WTC11 (cell line): ENCODE results near the gene TMEM43. TPM values are rescaled to one million over a fixed set of nuclear protein-coding genes. Genes with fewer than 3 reads are reported as not detected.

Source experiments
- ATAC-seq: fragments of 200-7000 bp; cut with Tn5 transposase; 2 replicates; pipeline ENCODE4 v1.10.0; 2021; ENCODE audit warnings: mild to moderate bottlenecking, moderate library complexity
- CTCF ChIA-PET: fragments of 300-600 bp; sonication (Branson Sonifier 250); formaldehyde crosslinking; loops from one replicate; lab custom pipeline; 2021; ENCODE audit warnings: antibody characterized with exemption; lab: Charles Lee
- POLR2A ChIA-PET: fragments of 350-600 bp; sonication (Branson Sonifier 250); formaldehyde crosslinking; loops from one replicate; lab custom pipeline; 2021; ENCODE audit warnings: antibody characterized with exemption; lab: Charles Lee
- DNase-seq: peaks from one replicate; pipeline ENCODE4 v3.0.0; 2021; ENCODE audit warnings: low spot score
- H3K27ac Mint-ChIP-seq: 2 replicates; pipeline ENCODE4 v1.8.0; 2021; ENCODE audit warnings: mixed read lengths
- H3K27me3 Mint-ChIP-seq: 2 replicates; pipeline ENCODE4 v1.8.0; 2021; ENCODE audit warnings: low read depth, mild to moderate bottlenecking, moderate library complexity, mixed read lengths
- H3K36me3 Mint-ChIP-seq: 2 replicates; pipeline ENCODE4 v1.8.0; 2021; ENCODE audit warnings: mixed read lengths
- H3K4me1 Mint-ChIP-seq: 2 replicates; pipeline ENCODE4 v1.8.0; 2022; ENCODE audit warnings: mixed read lengths
- H3K4me3 Mint-ChIP-seq: 2 replicates; pipeline ENCODE4 v1.8.0; 2021; ENCODE audit warnings: mild to moderate bottlenecking, moderate library complexity, mixed read lengths
- H3K9me3 Mint-ChIP-seq: 2 replicates; pipeline ENCODE4 v1.8.0; 2021; ENCODE audit warnings: mixed read lengths
- ATF1 ChIP-seq: sonication (generic); formaldehyde crosslinking; IDR thresholded peaks from 2 replicates; pipeline ENCODE4 v1.8.1; 2023; ENCODE audit warnings: mild to moderate bottlenecking, moderate library complexity, missing genetic modification reagents
- CREB1 ChIP-seq: sonication (generic); formaldehyde crosslinking; IDR thresholded peaks from 2 replicates; pipeline ENCODE4 v1.8.0; 2023; ENCODE audit warnings: mild to moderate bottlenecking, missing genetic modification reagents
- ELF4 ChIP-seq: sonication (generic); formaldehyde crosslinking; IDR thresholded peaks from 2 replicates; pipeline ENCODE4 v1.8.1; 2022; ENCODE audit warnings: low read depth, mild to moderate bottlenecking, moderate library complexity, missing genetic modification reagents
- GRHL2 ChIP-seq: fragments of 250-450 bp; sonication (Bioruptor Pico); IDR thresholded peaks from 2 replicates; pipeline ENCODE4 v1.8.0; 2022; ENCODE audit warnings: mild to moderate bottlenecking, moderate library complexity; ENCODE audit not compliant: insufficient replicate concordance, severe bottlenecking
- HMGA2 ChIP-seq: fragments of 250-450 bp; sonication (Bioruptor Pico); IDR thresholded peaks from 2 replicates; pipeline ENCODE4 v1.4.0; 2021; ENCODE audit warnings: mild to moderate bottlenecking, moderate library complexity
- JAZF1 ChIP-seq: fragments of 250-450 bp; sonication (Bioruptor Pico); IDR thresholded peaks from 2 replicates; pipeline ENCODE4 v1.9.0; 2021; ENCODE audit warnings: moderate library complexity, mild to moderate bottlenecking, inconsistent platforms
- MXD4 ChIP-seq: fragments of 250-450 bp; sonication (Bioruptor Pico); IDR thresholded peaks from 2 replicates; pipeline ENCODE4 v1.8.0; 2021; ENCODE audit warnings: mild to moderate bottlenecking, moderate library complexity, borderline replicate concordance
- MYBL2 ChIP-seq: sonication (generic); formaldehyde crosslinking; IDR thresholded peaks from 2 replicates; pipeline ENCODE4 v1.8.1; 2023; ENCODE audit warnings: mild to moderate bottlenecking, moderate library complexity, missing genetic modification reagents
- NFE2L1 ChIP-seq: sonication (generic); formaldehyde crosslinking; IDR thresholded peaks from 2 replicates; pipeline ENCODE4 v1.8.1; 2023; ENCODE audit warnings: missing genetic modification reagents
- NFYB ChIP-seq: sonication (generic); formaldehyde crosslinking; conservative IDR thresholded peaks from 2 replicates; pipeline ENCODE4 v1.8.0; 2022; ENCODE audit warnings: low read depth, missing genetic modification reagents
- PRRX2 ChIP-seq: fragments of 250-450 bp; sonication (Bioruptor Pico); IDR thresholded peaks from 2 replicates; pipeline ENCODE4 v1.8.0; 2021; ENCODE audit warnings: mild to moderate bottlenecking
- RELA ChIP-seq: sonication (generic); formaldehyde crosslinking; IDR thresholded peaks from 2 replicates; pipeline ENCODE4 v1.8.1; 2022; ENCODE audit warnings: missing genetic modification reagents, mild to moderate bottlenecking, borderline replicate concordance
- RORB ChIP-seq: fragments of 250-450 bp; sonication (Bioruptor Pico); IDR thresholded peaks from 2 replicates; pipeline ENCODE4 v1.9.0; 2021; ENCODE audit warnings: mild to moderate bottlenecking
- SOX15 ChIP-seq: fragments of 250-450 bp; sonication (Bioruptor Pico); IDR thresholded peaks from 2 replicates; pipeline ENCODE4 v1.9.0; 2021; ENCODE audit warnings: mild to moderate bottlenecking
- SP1 ChIP-seq: sonication (generic); formaldehyde crosslinking; conservative IDR thresholded peaks from 2 replicates; pipeline ENCODE4 v1.8.1; 2022; ENCODE audit warnings: missing genetic modification reagents
- TCF7 ChIP-seq: sonication (generic); formaldehyde crosslinking; IDR thresholded peaks from 2 replicates; pipeline ENCODE4 v1.8.0; 2022; ENCODE audit warnings: mild to moderate bottlenecking, low read depth, missing genetic modification reagents, moderate library complexity
- TEAD1 ChIP-seq: sonication (generic); formaldehyde crosslinking; IDR thresholded peaks from 2 replicates; pipeline ENCODE4 v1.8.0; 2022; ENCODE audit warnings: mild to moderate bottlenecking, missing genetic modification reagents
- TP53 ChIP-seq: sonication (generic); formaldehyde crosslinking; IDR thresholded peaks from 2 replicates; pipeline ENCODE4 v1.8.1; 2023; ENCODE audit warnings: mild to moderate bottlenecking, missing genetic modification reagents
- ZNF121 ChIP-seq: sonication (generic); formaldehyde crosslinking; IDR thresholded peaks from 2 replicates; pipeline ENCODE4 v1.8.0; 2023; ENCODE audit warnings: missing genetic modification reagents
- ZNF138 ChIP-seq: sonication (generic); formaldehyde crosslinking; conservative IDR thresholded peaks from 2 replicates; pipeline ENCODE4 v1.8.1; 2022; ENCODE audit warnings: mild to moderate bottlenecking, moderate library complexity, missing genetic modification reagents
- ZNF219 ChIP-seq: sonication (generic); formaldehyde crosslinking; IDR thresholded peaks from 2 replicates; pipeline ENCODE4 v1.8.0; 2023; ENCODE audit warnings: missing genetic modification reagents, mild to moderate bottlenecking, borderline replicate concordance
- ZNF263 ChIP-seq: sonication (generic); formaldehyde crosslinking; IDR thresholded peaks from 2 replicates; pipeline ENCODE4 v1.8.1; 2022; ENCODE audit warnings: low read depth, mild to moderate bottlenecking, moderate library complexity, missing genetic modification reagents
- total RNA-seq: library from RNA; stranded (reverse); gene quantifications from 3 replicates; pipeline ENCODE4 v1.2.3, GENCODE V29; 2021
- TF ChIP-seq, protein P1 (sequence below): fragments of 250-450 bp; sonication (Bioruptor Pico); IDR thresholded peaks from 2 replicates; pipeline ENCODE4 v1.9.0; 2021; ENCODE audit warnings: mild to moderate bottlenecking
- TF ChIP-seq, protein P2 (sequence below): sonication (generic); formaldehyde crosslinking; IDR thresholded peaks from 2 replicates; pipeline ENCODE4 v1.8.1; 2023; ENCODE audit warnings: mild to moderate bottlenecking, missing genetic modification reagents, moderate library complexity
- TF ChIP-seq, protein P3 (sequence below): sonication (generic); formaldehyde crosslinking; IDR thresholded peaks from 2 replicates; pipeline ENCODE4 v1.8.0; 2022; ENCODE audit warnings: mild to moderate bottlenecking, missing genetic modification reagents
- TF ChIP-seq, protein P4 (sequence below): sonication (generic); formaldehyde crosslinking; IDR thresholded peaks from 2 replicates; pipeline ENCODE4 v1.8.1; 2023; ENCODE audit warnings: mild to moderate bottlenecking, missing genetic modification reagents, moderate library complexity
- TF ChIP-seq, protein P5 (sequence below): sonication (generic); formaldehyde crosslinking; IDR thresholded peaks from 2 replicates; pipeline ENCODE4 v1.8.0; 2022; ENCODE audit warnings: mild to moderate bottlenecking, missing genetic modification reagents

TMEM43 gene
- total RNA-seq, 1 experiment from 2014 or later, result 27.7 TPM

DNA sequence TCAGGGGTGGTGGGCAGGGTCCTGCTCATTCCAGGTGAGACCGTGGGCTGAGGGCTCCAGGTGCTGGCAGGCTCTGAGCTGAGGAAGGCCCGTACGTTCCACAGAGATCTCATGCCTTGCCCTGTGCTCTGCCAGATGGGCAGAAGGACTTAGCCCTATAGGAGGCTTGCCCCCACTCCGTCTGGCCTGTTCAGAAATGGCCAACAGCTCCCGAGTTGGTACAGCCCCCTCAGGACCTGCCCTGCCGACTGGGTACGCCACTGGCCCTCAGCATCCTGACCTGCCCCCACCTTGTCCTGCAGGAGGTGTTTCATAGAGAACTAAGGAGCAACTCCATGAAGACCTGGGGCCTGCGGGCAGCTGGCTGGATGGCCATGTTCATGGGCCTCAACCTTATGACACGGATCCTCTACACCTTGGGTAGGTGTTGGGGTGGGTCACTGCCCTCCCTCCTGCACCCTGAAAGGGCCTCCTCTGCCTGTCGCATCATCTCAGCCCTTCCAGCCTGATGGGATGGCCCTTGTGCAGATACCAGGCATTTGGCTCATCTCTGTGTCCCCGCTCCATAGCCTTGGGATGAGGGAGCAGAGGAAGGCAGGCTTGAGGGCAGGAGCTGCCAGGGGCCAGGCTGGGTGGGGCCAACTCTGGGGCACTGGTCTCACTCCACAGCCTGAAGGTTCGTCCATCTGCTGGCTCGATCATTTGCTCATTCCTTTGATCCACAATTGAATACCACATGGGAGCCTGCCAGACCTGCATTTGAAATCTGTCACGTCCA, 14.2 kb downstream of the TMEM43 start:
- POLR2A ChIA-PET, result no interaction called here
- no peak for ATAC-seq
- H3K27ac Mint-ChIP-seq, result no peak overlapping the region; the same call in 1 of the 2 replicates
- TF ChIP-seq CREB1, result no peak
- no peak for TF ChIP-seq ZNF263 (CRISPR knock-in tag)
- TF ChIP-seq PRRX2 (CRISPR knock-in tag), result no peak
- TF ChIP-seq, protein P1, sequence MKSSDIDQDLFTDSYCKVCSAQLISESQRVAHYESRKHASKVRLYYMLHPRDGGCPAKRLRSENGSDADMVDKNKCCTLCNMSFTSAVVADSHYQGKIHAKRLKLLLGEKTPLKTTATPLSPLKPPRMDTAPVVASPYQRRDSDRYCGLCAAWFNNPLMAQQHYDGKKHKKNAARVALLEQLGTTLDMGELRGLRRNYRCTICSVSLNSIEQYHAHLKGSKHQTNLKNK (CRISPR knock-in tag), result no peak
- TF ChIP-seq, all 79 proteins: peak for 0
- peaks cover 19% of the 10 kb centered on the region for H3K36me3 Mint-ChIP-seq
- DNase-seq, result no peak
- H3K4me3 Mint-ChIP-seq, result no peak overlapping the region
- CTCF ChIA-PET, result interaction anchor here (4.9 kb wide), 1 partner anchor 242 kb away, joined by 18 read pairs; no protein-coding TSS in a partner anchor
- H3K4me1 Mint-ChIP-seq, result peaks cover 2% of the 10 kb centered on the region; the same call in 1 of the 2 replicates
- H3K9me3 Mint-ChIP-seq, result no peaks in the 10 kb centered on the region
- no peaks in the 10 kb centered on the region for H3K27me3 Mint-ChIP-seq

DNA sequence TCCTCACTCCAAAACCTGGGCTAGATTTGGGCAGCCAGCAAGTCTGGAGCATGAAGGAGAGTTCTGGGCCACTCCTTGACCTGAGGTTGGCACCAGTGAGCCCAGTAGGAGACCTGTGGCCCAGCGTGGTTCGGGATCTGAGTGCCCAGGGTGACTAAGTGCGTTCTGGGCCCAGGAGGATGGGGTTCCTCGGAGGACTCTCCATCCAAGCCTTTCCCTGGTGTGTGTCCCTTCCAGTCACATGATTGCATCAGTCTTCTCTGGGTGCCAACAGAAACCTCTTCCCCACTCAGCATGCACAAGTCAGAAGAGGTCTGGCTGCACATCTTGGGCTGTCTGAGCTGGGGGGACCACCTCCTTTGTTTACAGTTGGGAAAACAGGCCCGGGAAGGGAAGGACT, 14.9 kb downstream of the TMEM43 start:
- POLR2A ChIA-PET, result no interaction called here
- Mint-ChIP-seq H3K4me1 (peaks cover 7% of the 10 kb centered on the region; the same call in 1 of the 2 replicates), H3K36me3 (peaks cover 17% of the 10 kb centered on the region), H3K27me3 (no peaks in the 10 kb centered on the region), H3K27ac (no peak overlapping the region; the same call in 1 of the 2 replicates), H3K4me3 (no peak overlapping the region), H3K9me3 (no peaks in the 10 kb centered on the region)
- no peak for TF ChIP-seq ZNF138 (CRISPR knock-in tag)
- no peak for TF ChIP-seq NFE2L1 (CRISPR knock-in tag)
- TF ChIP-seq ZNF121 (CRISPR knock-in tag), result no peak
- TF ChIP-seq SP1 (CRISPR knock-in tag), result no peak
- TF ChIP-seq, protein P2, sequence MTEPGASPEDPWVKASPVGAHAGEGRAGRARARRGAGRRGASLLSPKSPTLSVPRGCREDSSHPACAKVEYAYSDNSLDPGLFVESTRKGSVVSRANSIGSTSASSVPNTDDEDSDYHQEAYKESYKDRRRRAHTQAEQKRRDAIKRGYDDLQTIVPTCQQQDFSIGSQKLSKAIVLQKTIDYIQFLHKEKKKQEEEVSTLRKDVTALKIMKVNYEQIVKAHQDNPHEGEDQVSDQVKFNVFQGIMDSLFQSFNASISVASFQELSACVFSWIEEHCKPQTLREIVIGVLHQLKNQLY (CRISPR knock-in tag), result no peak
- no peak for TF ChIP-seq PRRX2 (CRISPR knock-in tag)
- no peak for TF ChIP-seq RELA (CRISPR knock-in tag)
- no peak for TF ChIP-seq TCF7
- TF ChIP-seq RORB, result no peak
- DNase-seq, result no peak
- no peak for ATAC-seq
- CTCF ChIA-PET, result interaction anchor here (4.9 kb wide), 1 partner anchor 243 kb away, joined by 18 read pairs; no protein-coding TSS in a partner anchor

DNA sequence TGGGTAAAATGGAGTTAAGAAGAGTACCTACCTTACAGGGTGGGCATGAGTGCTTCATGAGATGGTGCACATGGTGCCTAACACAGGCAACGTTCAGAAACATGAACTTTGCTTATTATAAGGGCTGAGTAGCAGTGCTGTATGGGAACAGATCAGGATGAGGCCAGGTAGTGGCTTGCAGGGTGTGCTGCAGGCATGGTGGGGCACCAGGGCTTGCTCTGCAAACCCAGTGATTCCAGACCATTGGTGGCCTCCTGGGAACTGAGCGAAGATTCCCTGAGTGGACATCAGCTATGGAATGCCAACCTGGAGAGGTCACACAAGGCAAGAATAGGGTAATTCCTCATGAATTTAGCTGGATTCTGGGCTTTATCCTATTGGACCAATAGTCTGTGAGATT, 15.8 kb downstream of the TMEM43 start:
- H3K4me1 Mint-ChIP-seq, result peaks cover 11% of the 10 kb centered on the region; the same call in 1 of the 2 replicates
- H3K4me3 Mint-ChIP-seq, result no peak overlapping the region
- H3K27me3 Mint-ChIP-seq, result no peaks in the 10 kb centered on the region
- H3K27ac Mint-ChIP-seq, result no peak overlapping the region
- ATAC-seq (no peak), DNase-seq (no peak)
- CTCF ChIA-PET, result interaction anchor here (4.9 kb wide), 1 partner anchor 244 kb away, joined by 18 read pairs; no protein-coding TSS in a partner anchor
- H3K9me3 Mint-ChIP-seq, result no peaks in the 10 kb centered on the region
- POLR2A ChIA-PET, result no interaction called here
- H3K36me3 Mint-ChIP-seq, result peaks cover 13% of the 10 kb centered on the region
- TF ChIP-seq ZNF219, result no peak
- no peak for TF ChIP-seq TP53 (CRISPR knock-in tag)
- no peak for TF ChIP-seq GRHL2
- TF ChIP-seq, protein P3, sequence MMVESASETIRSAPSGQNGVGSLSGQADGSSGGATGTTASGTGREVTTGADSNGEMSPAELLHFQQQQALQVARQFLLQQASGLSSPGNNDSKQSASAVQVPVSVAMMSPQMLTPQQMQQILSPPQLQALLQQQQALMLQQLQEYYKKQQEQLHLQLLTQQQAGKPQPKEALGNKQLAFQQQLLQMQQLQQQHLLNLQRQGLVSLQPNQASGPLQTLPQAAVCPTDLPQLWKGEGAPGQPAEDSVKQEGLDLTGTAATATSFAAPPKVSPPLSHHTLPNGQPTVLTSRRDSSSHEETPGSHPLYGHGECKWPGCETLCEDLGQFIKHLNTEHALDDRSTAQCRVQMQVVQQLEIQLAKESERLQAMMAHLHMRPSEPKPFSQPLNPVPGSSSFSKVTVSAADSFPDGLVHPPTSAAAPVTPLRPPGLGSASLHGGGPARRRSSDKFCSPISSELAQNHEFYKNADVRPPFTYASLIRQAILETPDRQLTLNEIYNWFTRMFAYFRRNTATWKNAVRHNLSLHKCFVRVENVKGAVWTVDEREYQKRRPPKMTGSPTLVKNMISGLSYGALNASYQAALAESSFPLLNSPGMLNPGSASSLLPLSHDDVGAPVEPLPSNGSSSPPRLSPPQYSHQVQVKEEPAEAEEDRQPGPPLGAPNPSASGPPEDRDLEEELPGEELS (CRISPR knock-in tag), result no peak
- no peak for TF ChIP-seq TEAD1
- no peak for TF ChIP-seq MYBL2 (CRISPR knock-in tag)
- TF ChIP-seq, protein P2 (CRISPR knock-in tag), result no peak
- no peak for TF ChIP-seq ATF1 (CRISPR knock-in tag)
- TF ChIP-seq, protein P4, sequence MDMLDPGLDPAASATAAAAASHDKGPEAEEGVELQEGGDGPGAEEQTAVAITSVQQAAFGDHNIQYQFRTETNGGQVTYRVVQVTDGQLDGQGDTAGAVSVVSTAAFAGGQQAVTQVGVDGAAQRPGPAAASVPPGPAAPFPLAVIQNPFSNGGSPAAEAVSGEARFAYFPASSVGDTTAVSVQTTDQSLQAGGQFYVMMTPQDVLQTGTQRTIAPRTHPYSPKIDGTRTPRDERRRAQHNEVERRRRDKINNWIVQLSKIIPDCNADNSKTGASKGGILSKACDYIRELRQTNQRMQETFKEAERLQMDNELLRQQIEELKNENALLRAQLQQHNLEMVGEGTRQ (CRISPR knock-in tag), result no peak
- no peak for TF ChIP-seq SP1 (CRISPR knock-in tag)
- no peak for TF ChIP-seq CREB1
- TF ChIP-seq HMGA2, result no peak
- no peak for TF ChIP-seq MXD4 (CRISPR knock-in tag)
- TF ChIP-seq, protein P5, sequence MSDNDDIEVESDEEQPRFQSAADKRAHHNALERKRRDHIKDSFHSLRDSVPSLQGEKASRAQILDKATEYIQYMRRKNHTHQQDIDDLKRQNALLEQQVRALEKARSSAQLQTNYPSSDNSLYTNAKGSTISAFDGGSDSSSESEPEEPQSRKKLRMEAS (CRISPR knock-in tag), result no peak
- no peak for TF ChIP-seq NFYB (CRISPR knock-in tag)
- no peak for TF ChIP-seq ELF4 (CRISPR knock-in tag)
- no peak for TF ChIP-seq RELA (CRISPR knock-in tag)
- no peak for TF ChIP-seq SOX15 (CRISPR knock-in tag)
- TF ChIP-seq JAZF1, result no peak
